ENCODE measurements around the gene ZSWIM4. TPM values are rescaled to one million over a fixed set of nuclear protein-coding genes. Genes with fewer than 3 reads are reported as not detected.

The ZSWIM4 gene
- total and polyA plus RNA-seq, 2 of the 13 experiments (the other 11 are each of a cell fraction or from before 2014, with no cell fraction given) = 0.33 to 0.86 TPM

DNA sequence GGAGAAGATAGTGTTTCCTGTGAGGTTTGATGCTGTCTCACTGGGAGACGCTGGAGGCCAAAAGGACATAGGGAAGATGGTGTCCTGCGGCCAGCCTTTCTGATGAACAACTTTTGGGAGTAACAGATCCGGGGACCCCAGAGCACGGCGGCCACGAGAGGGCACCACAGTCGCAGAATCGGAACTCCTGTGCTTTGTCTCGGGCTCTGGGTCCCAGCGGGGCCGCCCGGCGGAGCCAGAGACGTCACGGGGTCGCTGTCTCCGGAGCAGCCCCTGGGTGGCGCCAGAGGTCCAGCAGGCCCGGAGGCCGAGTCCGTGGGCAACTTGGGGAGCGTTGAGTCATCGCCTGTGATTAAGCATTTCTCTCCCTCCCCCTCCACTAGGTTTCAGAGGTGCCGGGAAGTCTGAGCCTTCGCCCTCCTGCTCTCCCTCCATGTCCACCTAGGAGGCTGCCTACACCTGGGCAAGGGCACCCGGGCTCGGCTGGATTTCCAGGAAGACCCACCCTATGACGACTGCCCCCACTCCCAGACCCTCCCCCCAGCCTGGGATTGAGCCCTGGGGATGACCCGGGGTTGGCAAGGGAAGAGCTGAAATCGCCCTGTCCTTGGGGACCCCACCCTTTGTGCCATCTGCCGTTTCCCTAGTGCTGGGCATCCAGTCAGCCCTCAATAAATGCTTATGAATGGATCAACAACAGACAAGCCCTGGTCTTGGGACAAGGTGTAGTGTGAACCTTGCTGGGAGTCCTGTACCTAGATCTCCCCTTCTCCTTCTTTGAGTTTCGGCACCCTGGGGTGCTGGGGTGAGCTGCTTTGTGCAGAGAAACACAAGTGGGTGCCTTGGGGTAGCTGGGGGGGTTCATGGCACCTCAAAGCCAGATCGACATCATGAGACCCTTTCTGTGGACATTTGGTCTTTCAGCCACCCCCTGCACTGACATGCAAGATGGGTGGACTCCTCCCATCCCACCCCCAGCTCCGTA, 85.1 kb downstream of the ZSWIM4 start (continued):
- peak; percentile 90 for TF ChIP-seq KDM2A (CRISPR knock-in tag; IDR thresholded peaks at IDR 0.05; ENCODE audit: borderline replicate concordance, low read depth)
- peak; percentile 85 for TF ChIP-seq ZBTB7B (CRISPR knock-in tag; IDR thresholded peaks at IDR 0.05)
- TF ChIP-seq, protein P1, sequence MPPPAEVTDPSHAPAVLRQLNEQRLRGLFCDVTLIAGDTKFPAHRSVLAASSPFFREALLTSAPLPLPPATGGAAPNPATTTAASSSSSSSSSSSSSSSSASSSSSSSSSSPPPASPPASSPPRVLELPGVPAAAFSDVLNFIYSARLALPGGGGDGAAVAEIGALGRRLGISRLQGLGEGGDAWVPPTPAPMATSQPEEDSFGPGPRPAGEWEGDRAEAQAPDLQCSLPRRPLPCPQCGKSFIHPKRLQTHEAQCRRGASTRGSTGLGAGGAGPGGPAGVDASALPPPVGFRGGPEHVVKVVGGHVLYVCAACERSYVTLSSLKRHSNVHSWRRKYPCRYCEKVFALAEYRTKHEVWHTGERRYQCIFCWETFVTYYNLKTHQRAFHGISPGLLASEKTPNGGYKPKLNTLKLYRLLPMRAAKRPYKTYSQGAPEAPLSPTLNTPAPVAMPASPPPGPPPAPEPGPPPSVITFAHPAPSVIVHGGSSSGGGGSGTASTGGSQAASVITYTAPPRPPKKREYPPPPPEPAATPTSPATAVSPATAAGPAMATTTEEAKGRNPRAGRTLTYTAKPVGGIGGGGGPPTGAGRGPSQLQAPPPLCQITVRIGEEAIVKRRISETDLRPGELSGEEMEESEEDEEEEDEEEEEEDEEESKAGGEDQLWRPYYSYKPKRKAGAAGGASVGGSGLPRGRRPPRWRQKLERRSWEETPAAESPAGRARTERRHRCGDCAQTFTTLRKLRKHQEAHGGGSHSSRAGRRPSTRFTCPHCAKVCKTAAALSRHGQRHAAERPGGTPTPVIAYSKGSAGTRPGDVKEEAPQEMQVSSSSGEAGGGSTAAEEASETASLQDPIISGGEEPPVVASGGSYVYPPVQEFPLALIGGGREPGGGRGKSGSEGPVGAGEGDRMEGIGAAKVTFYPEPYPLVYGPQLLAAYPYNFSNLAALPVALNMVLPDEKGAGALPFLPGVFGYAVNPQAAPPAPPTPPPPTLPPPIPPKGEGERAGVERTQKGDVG (CRISPR knock-in tag; IDR thresholded peaks at IDR 0.05; ENCODE audit: borderline replicate concordance) = peak; percentile 38; the same call in 1 of the 2 replicates
- TF ChIP-seq HDAC2 (CRISPR knock-in tag; IDR thresholded peaks at IDR 0.05) = peak; percentile 63; the same call in 1 of the 2 replicates
- TF ChIP-seq, protein P2, sequence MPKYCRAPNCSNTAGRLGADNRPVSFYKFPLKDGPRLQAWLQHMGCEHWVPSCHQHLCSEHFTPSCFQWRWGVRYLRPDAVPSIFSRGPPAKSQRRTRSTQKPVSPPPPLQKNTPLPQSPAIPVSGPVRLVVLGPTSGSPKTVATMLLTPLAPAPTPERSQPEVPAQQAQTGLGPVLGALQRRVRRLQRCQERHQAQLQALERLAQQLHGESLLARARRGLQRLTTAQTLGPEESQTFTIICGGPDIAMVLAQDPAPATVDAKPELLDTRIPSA (CRISPR knock-in tag; IDR thresholded peaks at IDR 0.05; ENCODE audit: borderline replicate concordance) = no peak
- peak; percentile 92 for TF ChIP-seq ERF (CRISPR knock-in tag; IDR thresholded peaks at IDR 0.05)
- TF ChIP-seq HDAC1 (CRISPR knock-in tag; IDR thresholded peaks at IDR 0.05) = peak; percentile 76
- peak; percentile 90 for TF ChIP-seq ZNF124 (CRISPR knock-in tag; IDR thresholded peaks at IDR 0.05)
- TF ChIP-seq, protein P3, sequence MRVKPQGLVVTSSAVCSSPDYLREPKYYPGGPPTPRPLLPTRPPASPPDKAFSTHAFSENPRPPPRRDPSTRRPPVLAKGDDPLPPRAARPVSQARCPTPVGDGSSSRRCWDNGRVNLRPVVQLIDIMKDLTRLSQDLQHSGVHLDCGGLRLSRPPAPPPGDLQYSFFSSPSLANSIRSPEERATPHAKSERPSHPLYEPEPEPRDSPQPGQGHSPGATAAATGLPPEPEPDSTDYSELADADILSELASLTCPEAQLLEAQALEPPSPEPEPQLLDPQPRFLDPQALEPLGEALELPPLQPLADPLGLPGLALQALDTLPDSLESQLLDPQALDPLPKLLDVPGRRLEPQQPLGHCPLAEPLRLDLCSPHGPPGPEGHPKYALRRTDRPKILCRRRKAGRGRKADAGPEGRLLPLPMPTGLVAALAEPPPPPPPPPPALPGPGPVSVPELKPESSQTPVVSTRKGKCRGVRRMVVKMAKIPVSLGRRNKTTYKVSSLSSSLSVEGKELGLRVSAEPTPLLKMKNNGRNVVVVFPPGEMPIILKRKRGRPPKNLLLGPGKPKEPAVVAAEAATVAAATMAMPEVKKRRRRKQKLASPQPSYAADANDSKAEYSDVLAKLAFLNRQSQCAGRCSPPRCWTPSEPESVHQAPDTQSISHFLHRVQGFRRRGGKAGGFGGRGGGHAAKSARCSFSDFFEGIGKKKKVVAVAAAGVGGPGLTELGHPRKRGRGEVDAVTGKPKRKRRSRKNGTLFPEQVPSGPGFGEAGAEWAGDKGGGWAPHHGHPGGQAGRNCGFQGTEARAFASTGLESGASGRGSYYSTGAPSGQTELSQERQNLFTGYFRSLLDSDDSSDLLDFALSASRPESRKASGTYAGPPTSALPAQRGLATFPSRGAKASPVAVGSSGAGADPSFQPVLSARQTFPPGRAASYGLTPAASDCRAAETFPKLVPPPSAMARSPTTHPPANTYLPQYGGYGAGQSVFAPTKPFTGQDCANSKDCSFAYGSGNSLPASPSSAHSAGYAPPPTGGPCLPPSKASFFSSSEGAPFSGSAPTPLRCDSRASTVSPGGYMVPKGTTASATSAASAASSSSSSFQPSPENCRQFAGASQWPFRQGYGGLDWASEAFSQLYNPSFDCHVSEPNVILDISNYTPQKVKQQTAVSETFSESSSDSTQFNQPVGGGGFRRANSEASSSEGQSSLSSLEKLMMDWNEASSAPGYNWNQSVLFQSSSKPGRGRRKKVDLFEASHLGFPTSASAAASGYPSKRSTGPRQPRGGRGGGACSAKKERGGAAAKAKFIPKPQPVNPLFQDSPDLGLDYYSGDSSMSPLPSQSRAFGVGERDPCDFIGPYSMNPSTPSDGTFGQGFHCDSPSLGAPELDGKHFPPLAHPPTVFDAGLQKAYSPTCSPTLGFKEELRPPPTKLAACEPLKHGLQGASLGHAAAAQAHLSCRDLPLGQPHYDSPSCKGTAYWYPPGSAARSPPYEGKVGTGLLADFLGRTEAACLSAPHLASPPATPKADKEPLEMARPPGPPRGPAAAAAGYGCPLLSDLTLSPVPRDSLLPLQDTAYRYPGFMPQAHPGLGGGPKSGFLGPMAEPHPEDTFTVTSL (CRISPR knock-in tag; IDR thresholded peaks at IDR 0.05; ENCODE audit: borderline replicate concordance) = 0 out of 2 replicates have a peak, but pooled peaks have one; percentile 30
- TF ChIP-seq, protein P4, sequence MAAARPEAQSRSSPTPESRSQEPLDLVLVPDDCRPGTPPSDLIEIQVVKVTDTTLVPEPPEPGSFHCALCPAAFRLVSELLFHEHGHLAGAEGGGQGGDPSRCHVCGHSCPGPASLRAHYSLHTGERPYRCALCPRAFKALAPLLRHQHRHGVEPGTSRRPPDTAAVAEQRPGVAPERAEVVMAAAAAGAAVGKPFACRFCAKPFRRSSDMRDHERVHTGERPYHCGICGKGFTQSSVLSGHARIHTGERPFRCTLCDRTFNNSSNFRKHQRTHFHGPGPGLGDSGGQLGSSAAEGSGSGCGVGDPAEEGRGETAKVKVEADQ (CRISPR knock-in tag; IDR thresholded peaks at IDR 0.05; ENCODE audit: borderline replicate concordance) = peak; percentile 23; the same call in 1 of the 2 replicates
- TF ChIP-seq GATAD2A (CRISPR knock-in tag; IDR thresholded peaks at IDR 0.05) = peak; percentile 63
- peak; percentile 68 for TF ChIP-seq BCL6 (CRISPR knock-in tag; IDR thresholded peaks at IDR 0.05)
- TF ChIP-seq PHF8 (CRISPR knock-in tag; IDR thresholded peaks at IDR 0.05) = peak; percentile 52
- TF ChIP-seq, protein P5, sequence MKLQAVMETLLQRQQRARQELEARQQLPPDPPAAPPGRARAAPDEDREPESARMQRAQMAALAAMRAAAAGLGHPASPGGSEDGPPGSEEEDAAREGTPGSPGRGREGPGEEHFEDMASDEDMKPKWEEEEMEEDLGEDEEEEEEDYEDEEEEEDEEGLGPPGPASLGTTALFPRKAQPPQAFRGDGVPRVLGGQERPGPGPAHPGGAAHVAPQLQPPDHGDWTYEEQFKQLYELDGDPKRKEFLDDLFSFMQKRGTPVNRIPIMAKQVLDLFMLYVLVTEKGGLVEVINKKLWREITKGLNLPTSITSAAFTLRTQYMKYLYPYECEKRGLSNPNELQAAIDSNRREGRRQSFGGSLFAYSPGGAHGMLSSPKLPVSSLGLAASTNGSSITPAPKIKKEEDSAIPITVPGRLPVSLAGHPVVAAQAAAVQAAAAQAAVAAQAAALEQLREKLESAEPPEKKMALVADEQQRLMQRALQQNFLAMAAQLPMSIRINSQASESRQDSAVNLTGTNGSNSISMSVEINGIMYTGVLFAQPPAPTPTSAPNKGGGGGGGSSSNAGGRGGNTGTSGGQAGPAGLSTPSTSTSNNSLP (IDR thresholded peaks at IDR 0.05; ENCODE audit: low read depth, low read length) = peak; percentile 49
- TF ChIP-seq ZFP90 (CRISPR knock-in tag; IDR thresholded peaks at IDR 0.05; ENCODE audit: borderline replicate concordance) = no peak; the same call in 1 of the 2 replicates
- TF ChIP-seq MXD4 (CRISPR knock-in tag; IDR thresholded peaks at IDR 0.05) = peak; percentile 78
